Natural killer cell treated with Interleukin-12 subunit alpha and Interleukin-12 subunit beta and Interleukin-15 and Interleukin-18, amount 100 ng/mL, for 72 hours (primary cell): ENCODE data around the gene ENPP7. TPM values are rescaled to one million over a fixed set of nuclear protein-coding genes. Genes with fewer than 3 reads are reported as not detected.

Source experiments
- ATAC-seq, 2 donors: fragments of 150-1000 bp; cut with Tn5 transposase in 1 of 2; sonication (Bioruptor Pico), chemical (Tn5 transposase) in 1 of 2; 2 replicates each; pipeline ENCODE4 v1.10.0; 2021
- DNase-seq: peaks from one replicate; pipeline ENCODE4 v3.0.0; 2022; ENCODE audit warnings: low spot score
- H3K27ac Mint-ChIP-seq, 2 donors: 1 replicate in 1 of 2; 2 replicates in 1 of 2; pipeline ENCODE4 v1.8.0; 2022; ENCODE audit warnings: mixed read lengths in 2 of 2, mild to moderate bottlenecking in 1 of 2, moderate library complexity in 1 of 2
- H3K27me3 Mint-ChIP-seq, 2 donors: 1 replicate in 1 of 2; 2 replicates in 1 of 2; pipeline ENCODE4 v1.8.0; 2022; ENCODE audit warnings: mixed read lengths in 2 of 2
- H3K36me3 Mint-ChIP-seq: one replicate; pipeline ENCODE4 v1.8.0; 2022; ENCODE audit warnings: mixed read lengths
- H3K4me1 Mint-ChIP-seq, 2 donors: 1 replicate in 1 of 2; 2 replicates in 1 of 2; pipeline ENCODE4 v1.8.0; 2022; ENCODE audit warnings: low read depth in 2 of 2, mixed read lengths in 2 of 2, mild to moderate bottlenecking in 1 of 2
- H3K4me3 Mint-ChIP-seq: one replicate; pipeline ENCODE4 v1.8.0; 2022; ENCODE audit warnings: mixed read lengths
- H3K9me3 Mint-ChIP-seq: 2 replicates; pipeline ENCODE4 v1.8.0; 2022; ENCODE audit warnings: mixed read lengths
- total RNA-seq, 2 donors: library from RNA; stranded (reverse); gene quantifications; one replicate each; pipeline ENCODE4 v1.2.3, GENCODE V29; 2022

Gene ENPP7
- total RNA-seq, 2 donors from 2014 or later = 0.14 TPM; not detected in 1

- Mint-ChIP-seq H3K36me3 (no peaks in the 10 kb centered on the region), H3K4me3 (no peak overlapping the region), H3K27me3 (peaks cover 14 to 25% of the 10 kb centered on the region in 2 donors), H3K27ac (no peak overlapping the region), H3K9me3 (no peaks in the 10 kb centered on the region), H3K4me1 (peaks cover 0 to 4% of the 10 kb centered on the region in 2 donors)
- ATAC-seq (no peak), DNase-seq (no peak)
Observed at GRCh38 chr17:79695797-79696609, 34.7 kb upstream of the ENPP7 start.

- Mint-ChIP-seq H3K4me3 (no peak overlapping the region), H3K4me1 (peaks cover 0 to 4% of the 10 kb centered on the region in 2 donors), H3K27me3 (peaks cover 14 to 25% of the 10 kb centered on the region in 2 donors), H3K27ac (no peak overlapping the region), H3K9me3 (no peaks in the 10 kb centered on the region), H3K36me3 (no peaks in the 10 kb centered on the region)
- DNase-seq (no peak), ATAC-seq (no peak)
Observed at GRCh38 chr17:79696610-79696982, 34.1 kb upstream of the ENPP7 start.

DNA sequence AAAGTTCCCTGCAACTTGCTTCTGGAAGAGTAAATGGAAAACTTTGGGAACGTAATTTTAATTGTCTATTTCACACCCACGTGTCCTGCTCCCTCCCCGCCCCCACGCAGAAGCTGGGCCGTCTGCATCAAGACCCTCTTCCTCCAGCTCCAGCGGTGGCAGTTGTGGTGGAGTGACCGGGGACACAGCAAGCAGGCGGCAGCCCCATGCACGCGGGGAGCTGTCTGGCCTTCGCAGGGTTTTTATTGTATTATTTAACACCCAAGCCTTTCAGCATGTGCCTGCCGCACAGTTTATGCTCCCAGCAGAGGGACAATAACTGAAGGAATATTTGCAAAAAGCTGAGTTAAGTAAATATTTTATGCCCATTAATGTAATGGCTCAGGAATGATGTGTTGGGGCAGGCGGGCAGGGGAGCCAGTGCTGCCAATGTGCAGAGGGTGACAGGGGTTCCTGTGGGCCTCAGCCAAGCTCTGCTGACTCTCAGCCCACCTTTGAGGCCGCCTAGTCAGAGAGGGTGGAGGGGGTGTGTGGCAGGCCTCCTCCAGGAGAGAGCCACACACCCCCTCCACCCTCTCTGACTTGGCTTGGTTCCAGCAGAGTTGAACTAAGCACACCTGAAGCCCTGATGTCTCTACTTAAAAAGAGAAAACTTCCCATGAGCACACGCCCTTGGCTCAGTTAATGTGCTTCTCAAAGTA lies 32.4 kb upstream of the ENPP7 start:
- ATAC-seq = no peak

DNA sequence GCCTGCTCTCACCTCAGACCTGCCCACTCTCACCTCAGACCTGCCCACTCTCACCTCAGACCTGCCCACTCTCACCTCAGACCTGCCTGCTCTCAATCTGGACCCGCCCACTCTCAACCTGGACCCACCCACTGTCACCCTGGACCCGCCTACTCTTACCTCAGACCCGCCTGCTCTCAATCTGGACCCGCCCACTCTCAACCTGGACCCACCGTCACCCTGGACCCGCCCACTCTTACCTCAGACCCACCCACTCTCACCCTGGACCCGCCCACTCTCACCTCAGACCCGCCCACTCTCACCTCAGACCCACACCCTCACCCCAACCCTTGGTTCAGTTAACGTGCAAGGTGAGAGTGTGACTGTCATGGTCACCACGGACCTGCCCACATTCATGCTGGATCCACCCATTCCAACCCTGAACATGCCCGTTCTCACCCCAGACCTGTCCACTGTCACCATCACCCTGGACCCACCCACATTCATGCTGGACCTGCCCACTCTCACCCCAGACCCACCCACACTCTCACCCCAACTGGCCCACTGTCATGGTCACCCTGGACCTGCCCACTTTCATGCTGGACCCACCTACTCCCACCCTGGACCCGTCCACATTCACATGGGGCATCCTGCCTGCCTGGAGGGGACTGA lies 31.2 kb upstream of the ENPP7 start:
- Mint-ChIP-seq H3K27ac (no peak overlapping the region), H3K9me3 (no peaks in the 10 kb centered on the region), H3K4me3 (no peak overlapping the region), H3K27me3 (peaks cover 0 to 18% of the 10 kb centered on the region in 2 donors), H3K4me1 (peaks cover 0 to 4% of the 10 kb centered on the region in 2 donors), H3K36me3 (no peaks in the 10 kb centered on the region)
- DNase-seq = no peak
- ATAC-seq = no peak

More for the DNA sequence above, 32.4 kb upstream of the ENPP7 start:
- no peak for DNase-seq
- no peak overlapping the region for H3K4me3 Mint-ChIP-seq
- H3K4me1 Mint-ChIP-seq = peaks cover 0 to 4% of the 10 kb centered on the region in 2 donors
- H3K36me3 Mint-ChIP-seq = no peaks in the 10 kb centered on the region
- H3K27ac Mint-ChIP-seq = no peak overlapping the region
- peaks cover 5 to 21% of the 10 kb centered on the region in 2 donors for H3K27me3 Mint-ChIP-seq
- H3K9me3 Mint-ChIP-seq = no peaks in the 10 kb centered on the region

DNA sequence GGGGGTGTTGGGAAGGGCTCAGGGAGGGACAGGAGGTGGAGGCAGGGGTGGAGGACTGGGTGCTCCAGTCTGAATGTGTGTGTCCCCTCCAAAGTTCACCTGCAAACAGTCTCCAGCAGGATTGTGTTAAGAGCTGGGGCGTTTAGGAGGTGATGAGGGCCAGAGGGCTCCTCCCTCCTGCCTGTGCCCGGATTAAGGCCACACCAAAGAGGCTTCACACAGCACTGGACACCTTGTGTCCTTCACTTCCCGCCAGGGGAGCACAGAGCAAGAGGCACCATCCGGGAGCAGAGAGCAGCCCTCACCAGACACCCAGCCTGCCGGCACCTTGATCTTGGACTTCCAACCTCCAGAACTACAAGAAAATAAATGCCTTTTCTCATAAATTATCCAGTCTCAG lies 30.2 kb upstream of the ENPP7 start:
- H3K9me3 Mint-ChIP-seq = no peaks in the 10 kb centered on the region
- DNase-seq (no peak), ATAC-seq (no peak)
- no peaks in the 10 kb centered on the region for H3K36me3 Mint-ChIP-seq
- no peak overlapping the region for H3K4me3 Mint-ChIP-seq
- H3K27ac Mint-ChIP-seq = no peak overlapping the region
- peaks cover 0 to 4% of the 10 kb centered on the region in 2 donors for H3K4me1 Mint-ChIP-seq
- peaks cover 0 to 18% of the 10 kb centered on the region in 2 donors for H3K27me3 Mint-ChIP-seq

DNA sequence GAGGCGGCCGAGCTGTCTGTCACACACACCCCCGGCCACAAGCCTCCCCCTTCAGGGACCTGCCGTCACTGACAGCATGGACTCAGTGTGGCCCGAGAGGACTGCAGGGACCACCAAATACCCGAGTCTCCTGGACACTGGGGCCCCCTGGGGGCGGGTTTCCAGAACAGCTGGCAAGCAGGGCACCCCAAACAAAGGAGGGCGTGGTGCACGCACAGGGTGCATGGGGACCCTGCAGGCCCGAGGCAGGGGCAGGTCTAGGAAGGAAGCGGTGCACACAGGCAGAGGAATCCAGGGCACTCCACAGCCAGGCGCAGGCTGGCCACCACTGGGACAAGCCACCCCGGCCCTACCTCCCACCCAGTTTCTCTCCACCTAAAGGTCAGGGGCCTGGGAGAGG lies 28.7 kb upstream of the ENPP7 start:
- Mint-ChIP-seq H3K27ac (no peak overlapping the region), H3K36me3 (no peaks in the 10 kb centered on the region), H3K4me1 (no peaks in the 10 kb centered on the region), H3K9me3 (no peaks in the 10 kb centered on the region), H3K27me3 (peaks cover 0 to 8% of the 10 kb centered on the region in 2 donors), H3K4me3 (no peak overlapping the region)
- DNase-seq (no peak), ATAC-seq (peak in 1 of 2 donors; percentile 22)

- ATAC-seq (no peak), DNase-seq (no peak)
- no peaks in the 10 kb centered on the region for H3K36me3 Mint-ChIP-seq
- no peaks in the 10 kb centered on the region for H3K9me3 Mint-ChIP-seq
- H3K27me3 Mint-ChIP-seq = peaks cover 0 to 2% of the 10 kb centered on the region in 2 donors
- no peaks in the 10 kb centered on the region for H3K4me1 Mint-ChIP-seq
- H3K27ac Mint-ChIP-seq = no peak overlapping the region
- no peak overlapping the region for H3K4me3 Mint-ChIP-seq
Observed at GRCh38 chr17:79702550-79703236, 28.1 kb upstream of the ENPP7 start.

DNA sequence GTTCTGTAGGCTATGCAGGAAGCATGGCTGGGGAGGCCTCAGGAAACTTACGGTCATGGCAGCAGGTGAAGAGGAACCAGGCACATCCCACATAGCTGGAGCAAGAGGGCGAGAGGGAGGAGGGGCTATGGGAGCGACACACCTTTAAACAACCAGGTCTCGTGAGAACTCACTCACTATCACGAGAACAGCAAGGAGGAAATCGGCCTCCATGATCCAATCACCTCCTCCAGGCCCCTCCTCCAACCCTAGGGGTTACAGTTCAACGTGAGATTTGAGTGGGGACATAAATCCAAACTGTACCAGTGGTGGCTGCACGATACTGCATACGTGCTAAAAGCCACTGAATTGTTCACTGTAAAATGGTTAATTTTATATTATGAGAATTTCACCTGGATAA lies 26.1 kb upstream of the ENPP7 start:
- no peak overlapping the region for H3K27ac Mint-ChIP-seq
- no peaks in the 10 kb centered on the region for H3K27me3 Mint-ChIP-seq
- no peaks in the 10 kb centered on the region for H3K4me1 Mint-ChIP-seq
- no peak for DNase-seq
- ATAC-seq = no peak
- no peaks in the 10 kb centered on the region for H3K9me3 Mint-ChIP-seq
- H3K36me3 Mint-ChIP-seq = no peaks in the 10 kb centered on the region
- no peak overlapping the region for H3K4me3 Mint-ChIP-seq

DNA sequence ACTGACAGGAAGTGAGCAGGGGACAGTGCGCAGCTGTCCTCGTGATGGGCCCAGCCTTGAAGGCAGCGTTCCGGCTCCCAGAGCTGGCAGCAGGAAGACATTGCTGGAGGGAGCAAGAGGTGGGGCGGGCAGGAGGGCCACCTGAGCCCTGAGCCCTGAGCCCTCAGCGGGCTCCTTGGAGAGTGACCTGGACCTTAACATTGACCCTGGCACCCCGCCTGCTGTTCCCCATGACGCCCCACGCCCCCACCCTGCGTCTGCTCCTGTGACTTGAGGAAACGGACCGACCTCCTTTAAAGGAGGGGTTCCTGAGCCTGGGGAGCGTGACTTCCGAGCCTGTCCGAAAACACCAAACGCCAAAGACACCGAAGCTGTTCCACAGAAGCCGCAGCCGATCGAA lies 25.1 kb upstream of the ENPP7 start:
- H3K4me3 Mint-ChIP-seq = no peak overlapping the region
- no peaks in the 10 kb centered on the region for H3K9me3 Mint-ChIP-seq
- ATAC-seq (no peak), DNase-seq (no peak)
- no peak overlapping the region for H3K27ac Mint-ChIP-seq
- H3K4me1 Mint-ChIP-seq = no peaks in the 10 kb centered on the region
- no peaks in the 10 kb centered on the region for H3K27me3 Mint-ChIP-seq
- no peaks in the 10 kb centered on the region for H3K36me3 Mint-ChIP-seq

DNA sequence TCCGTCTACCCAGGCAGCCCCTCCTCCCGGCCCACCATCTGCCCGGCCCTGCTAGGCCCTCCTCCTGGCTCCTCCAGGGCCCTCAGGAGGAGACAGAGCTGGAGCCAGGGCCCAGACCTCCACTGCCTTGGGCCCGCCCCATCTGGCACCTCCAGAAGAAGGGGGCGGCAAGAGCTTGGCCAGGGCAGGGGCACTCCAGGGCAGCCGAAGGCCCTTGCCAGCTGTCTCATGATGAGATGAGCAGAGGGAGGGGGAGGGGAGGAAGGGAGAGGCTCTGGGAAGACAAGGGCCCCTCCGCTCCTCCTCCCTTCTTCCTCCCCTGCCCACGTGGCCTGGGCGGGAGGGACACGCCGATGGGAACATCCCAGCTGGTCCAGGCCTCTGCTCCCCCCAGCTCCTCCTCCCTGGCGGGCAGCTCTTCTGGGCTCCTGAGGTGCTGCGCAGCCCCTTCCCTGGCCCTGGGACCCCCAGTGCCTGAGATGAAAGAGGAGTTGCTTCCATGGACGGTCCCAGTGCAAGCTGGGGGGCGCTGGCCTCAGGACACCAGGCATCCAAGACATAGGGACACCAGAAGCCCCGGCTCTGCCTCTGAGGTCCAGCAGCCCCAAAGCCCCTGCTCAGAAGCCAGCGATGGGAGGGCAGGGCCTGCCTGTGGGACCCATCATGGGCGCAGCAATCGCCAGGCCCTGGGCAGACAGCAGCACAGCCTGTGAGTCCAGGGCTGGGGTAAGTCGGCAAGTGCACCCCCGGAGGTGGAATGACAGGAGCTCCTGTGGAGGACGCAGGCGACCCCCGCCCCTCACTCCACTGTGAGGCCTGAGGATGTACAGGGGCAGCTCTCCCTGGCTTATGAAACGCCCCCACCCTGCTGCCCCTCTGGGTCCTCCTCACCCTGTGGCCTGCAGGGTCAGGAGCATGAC lies 23.6 kb upstream of the ENPP7 start:
- ATAC-seq (peak in 1 of 2 donors; percentile 47), DNase-seq (no peak)
- no peaks in the 10 kb centered on the region for H3K27me3 Mint-ChIP-seq
- H3K4me1 Mint-ChIP-seq = no peaks in the 10 kb centered on the region
- H3K9me3 Mint-ChIP-seq = no peaks in the 10 kb centered on the region
- H3K4me3 Mint-ChIP-seq = no peak overlapping the region
- H3K36me3 Mint-ChIP-seq = no peaks in the 10 kb centered on the region
- no peak overlapping the region for H3K27ac Mint-ChIP-seq

DNA sequence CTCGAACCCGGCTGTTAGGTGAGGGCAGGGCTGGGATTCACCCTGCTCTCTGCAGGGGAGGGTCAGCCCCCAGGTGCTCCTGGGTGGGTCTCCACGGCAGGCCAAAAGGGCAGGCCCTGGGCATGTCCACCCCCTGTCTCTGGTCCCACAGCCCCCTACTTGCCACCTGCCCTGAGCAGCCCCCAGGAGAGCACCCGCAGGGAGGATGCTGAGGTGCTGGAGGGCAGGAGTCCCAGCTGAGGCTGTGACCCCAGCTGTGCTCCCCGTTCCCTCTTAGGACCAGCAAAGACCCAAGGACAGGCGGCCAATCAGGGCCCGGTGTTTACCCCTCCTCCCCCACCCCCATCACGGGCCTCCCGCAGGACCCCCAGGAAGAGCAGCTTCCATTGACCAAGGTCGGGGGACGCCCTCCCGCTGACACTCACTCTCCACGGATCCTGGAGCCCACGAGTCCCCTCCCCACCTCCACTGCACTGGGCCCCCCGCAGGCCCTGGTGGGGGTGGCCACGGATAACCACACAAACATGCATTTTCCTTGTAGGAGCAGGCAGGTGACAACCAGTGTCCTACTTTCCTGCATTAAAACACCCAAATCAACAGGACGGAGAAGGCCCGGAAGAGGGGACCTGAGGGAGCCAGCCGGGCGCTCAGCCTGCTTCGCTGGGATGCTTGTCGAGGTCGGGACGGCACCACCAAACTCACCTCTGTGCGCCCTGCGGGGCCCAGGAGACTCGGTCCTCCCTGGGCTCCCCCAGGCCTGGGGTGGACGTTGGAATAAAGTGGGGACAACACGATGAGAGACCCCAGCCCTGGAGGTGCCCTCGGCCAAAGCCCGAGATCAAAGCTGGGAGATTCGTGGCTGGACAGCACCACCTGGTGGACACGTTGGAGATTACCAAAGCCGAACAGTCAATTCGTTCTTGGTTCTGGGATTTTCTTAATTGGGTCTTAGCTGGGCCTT lies 22.5 kb upstream of the ENPP7 start:
- H3K36me3 Mint-ChIP-seq = no peaks in the 10 kb centered on the region
- no peak overlapping the region for H3K4me3 Mint-ChIP-seq
- no peaks in the 10 kb centered on the region for H3K4me1 Mint-ChIP-seq
- ATAC-seq = peak; percentile 37 to 65
- H3K27ac Mint-ChIP-seq = no peak overlapping the region
- no peak for DNase-seq
- H3K27me3 Mint-ChIP-seq = no peaks in the 10 kb centered on the region
- no peaks in the 10 kb centered on the region for H3K9me3 Mint-ChIP-seq

DNA sequence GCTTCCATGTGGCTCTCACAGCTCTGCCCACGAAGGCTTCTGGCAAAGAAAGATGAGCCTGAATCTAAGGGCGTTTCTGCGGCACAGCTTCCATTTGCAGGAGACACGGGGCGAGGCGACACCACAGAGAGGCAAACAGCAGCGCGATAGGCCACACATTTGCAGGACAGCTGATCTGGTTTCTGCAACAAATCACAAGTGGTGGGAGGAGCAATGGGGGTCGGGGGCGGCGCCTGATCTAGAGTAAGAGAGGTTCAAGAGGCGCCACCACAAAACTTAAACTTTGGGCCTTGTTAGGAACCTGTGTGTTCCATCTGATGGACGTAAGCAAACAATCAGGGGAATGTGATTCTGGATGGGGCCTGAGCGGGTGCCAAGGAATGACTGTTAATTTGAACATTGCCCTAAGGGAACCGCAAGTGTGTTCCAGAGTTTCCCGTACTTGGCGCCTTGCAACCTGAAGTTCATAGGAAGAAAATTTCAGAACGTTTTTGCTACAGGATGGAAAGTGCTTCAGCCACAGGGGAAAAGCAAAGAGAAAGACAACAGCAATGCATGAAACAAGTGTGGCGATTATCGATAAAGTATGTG lies 18.9 kb upstream of the ENPP7 start:
- no peaks in the 10 kb centered on the region for H3K9me3 Mint-ChIP-seq
- no peak overlapping the region for H3K4me3 Mint-ChIP-seq
- H3K36me3 Mint-ChIP-seq = no peaks in the 10 kb centered on the region
- ATAC-seq (no peak), DNase-seq (no peak)
- H3K4me1 Mint-ChIP-seq = no peaks in the 10 kb centered on the region
- H3K27me3 Mint-ChIP-seq = peaks cover 0 to 4% of the 10 kb centered on the region in 2 donors
- no peak overlapping the region for H3K27ac Mint-ChIP-seq
